ENCODE results near the gene VPS18.

VPS18 gene

DNA sequence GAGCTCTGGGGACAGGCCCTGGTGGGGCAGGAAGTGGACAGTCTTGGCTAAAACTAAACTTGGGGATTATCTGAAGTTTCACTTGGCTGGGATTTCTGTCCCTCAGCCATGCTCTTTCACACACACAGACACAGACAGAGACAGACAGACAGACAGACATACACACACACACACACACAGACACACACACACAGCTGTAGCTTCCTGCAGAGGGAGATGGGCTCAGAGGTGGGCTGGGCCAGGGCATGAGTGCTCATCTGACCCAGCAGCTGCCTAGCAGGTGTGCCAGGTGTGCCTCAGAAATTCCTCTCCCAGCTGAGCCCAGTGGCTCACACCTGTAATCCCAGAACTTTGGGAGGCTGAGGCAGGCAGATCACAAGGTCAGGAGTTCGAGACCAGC is 23.5 kb upstream of the VPS18 start:
- DNase-seq (ENCODE audit: low read depth, low spot score) = no peak

GRCh38 chr15:40871749-40872617 is 22.3 kb upstream of the VPS18 start:
- DNase-seq (ENCODE audit: low read depth, low spot score) = no peak

GRCh38 chr15:40872791-40873693 is 21.2 kb upstream of the VPS18 start:
- DNase-seq (ENCODE audit: low read depth, low spot score) = no peak

GRCh38 chr15:40873694-40874561 is 20.3 kb upstream of the VPS18 start, which contains the start of gene RHOV:
Gene RHOV (minus strand): TSS chr15:40874234. CDS start chr15:40874139, 95 bp downstream.
- no peak for DNase-seq (ENCODE audit: low read depth, low spot score)

DNA sequence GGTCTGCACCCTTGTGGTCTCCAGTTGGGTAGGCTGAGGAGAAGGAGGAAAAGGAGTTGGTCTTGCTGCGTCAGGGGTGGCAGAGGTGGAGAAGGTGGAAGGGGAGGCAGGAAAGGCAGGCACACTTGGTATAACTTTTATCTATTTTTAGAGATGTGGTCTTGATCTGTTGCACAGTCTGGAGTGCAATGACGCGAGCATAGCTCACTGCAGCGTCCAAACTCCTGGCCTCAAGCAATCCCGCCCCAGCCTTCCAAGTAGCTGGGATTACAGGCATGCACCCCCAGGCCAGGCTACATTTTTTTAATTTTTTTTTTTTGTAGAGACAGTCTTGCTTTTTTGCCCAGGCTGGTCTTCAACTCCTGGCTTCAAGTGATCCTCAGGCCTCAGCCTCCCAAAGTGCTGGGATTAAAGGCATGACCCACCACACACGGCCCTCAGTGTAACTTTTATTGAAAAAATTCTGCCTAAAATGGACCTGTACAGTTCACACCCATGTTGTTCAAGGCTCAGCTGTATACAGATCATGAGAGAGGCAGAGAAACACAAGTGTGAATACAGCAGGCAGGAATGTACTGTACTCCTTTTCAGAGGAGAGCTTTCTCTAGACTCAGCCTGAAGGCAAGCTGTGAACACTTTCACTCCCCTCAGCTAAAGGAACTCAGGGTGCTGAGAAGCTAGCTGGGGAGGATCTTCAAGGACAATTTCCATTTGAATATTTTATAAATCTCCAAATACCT is 18.1 kb upstream of the VPS18 start:
- DNase-seq (ENCODE audit: low read depth, low spot score) = no peak

- DNase-seq (ENCODE audit: low read depth, low spot score) = no peak
Observed at GRCh38 chr15:40877694-40878093, 16.6 kb upstream of the VPS18 start.

GRCh38 chr15:40878785-40879184 is 15.5 kb upstream of the VPS18 start:
- no peak for DNase-seq (ENCODE audit: low read depth, low spot score)

DNA sequence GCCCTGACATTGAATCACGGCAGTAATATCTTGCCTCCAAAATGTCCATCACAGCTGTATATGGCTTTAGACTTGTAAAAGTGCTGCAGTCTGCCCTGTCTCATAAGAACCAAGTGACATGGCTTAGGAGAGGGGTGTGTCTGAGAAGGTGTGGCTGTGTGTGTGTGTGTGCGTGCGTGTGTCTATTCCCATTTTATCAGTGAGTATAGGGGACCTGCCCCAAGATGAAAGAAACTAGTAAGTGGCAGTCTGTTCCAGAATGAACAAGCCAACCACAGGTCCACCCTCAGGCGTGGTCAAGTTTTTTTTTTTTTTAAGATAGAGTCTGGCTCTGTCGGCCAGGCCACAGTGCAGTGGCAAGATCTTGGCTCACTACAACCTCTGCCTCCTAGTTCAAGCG is 14.6 kb upstream of the VPS18 start:
- DNase-seq (ENCODE audit: low read depth, low spot score) = no peak

- DNase-seq (ENCODE audit: low read depth, low spot score) = no peak
Observed at GRCh38 chr15:40881351-40881750, 12.9 kb upstream of the VPS18 start.

GRCh38 chr15:40886586-40886985 is 7.7 kb upstream of the VPS18 start:
- no peak for DNase-seq (ENCODE audit: low read depth, low spot score)

GRCh38 chr15:40889112-40889511 is 5.1 kb upstream of the VPS18 start:
- DNase-seq (ENCODE audit: low read depth, low spot score) = no peak

DNA sequence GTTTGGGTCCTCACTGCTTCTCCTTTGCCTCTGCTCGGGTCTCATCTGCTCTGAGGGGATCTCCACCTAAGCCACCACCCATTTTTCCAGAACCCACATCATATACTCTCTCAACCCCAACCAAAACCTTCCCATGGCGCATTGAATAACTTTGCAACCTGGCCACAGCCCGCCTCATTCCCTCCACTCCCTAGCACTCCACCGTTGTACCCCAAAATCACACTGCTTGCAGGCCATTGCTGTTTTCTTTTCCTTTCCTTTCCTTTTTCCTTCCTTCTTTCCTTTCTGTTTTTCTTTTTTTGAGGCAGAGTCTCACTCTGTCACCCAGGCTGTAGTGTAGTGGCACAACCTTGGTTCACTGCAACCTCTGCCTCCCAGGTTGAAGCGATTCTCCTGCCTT is 3.1 kb upstream of the VPS18 start:
- DNase-seq (ENCODE audit: low read depth, low spot score) = no peak

DNA sequence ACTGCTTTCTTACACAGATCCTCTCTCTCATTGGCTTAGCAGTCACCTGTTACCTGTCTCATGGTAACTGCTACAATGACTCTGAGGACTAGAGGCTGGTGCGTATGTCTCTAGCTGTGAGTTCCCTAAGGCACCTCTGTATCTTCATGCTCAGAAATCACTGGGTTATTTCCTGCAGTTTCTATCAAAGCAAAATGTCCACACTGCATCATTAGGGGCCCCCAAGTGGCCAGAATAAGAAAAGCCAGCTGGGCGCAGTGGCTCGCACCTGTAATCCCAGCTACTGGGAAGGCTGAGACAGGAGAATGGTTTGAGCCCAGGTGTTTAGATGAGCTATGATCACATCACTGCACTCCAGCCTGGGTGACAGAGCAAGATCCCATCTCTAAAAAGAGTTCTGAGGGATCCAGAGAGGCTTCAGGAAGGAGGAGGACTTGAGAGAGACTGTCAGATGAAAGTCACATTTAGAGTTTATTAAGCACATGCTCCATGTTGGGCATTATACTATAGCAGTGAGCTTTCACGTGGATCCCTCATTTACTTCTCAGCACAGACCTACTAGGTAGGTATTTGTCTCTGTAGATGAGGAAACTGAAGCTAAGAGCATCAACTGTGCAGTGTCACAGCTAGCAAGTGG is 2.3 kb upstream of the VPS18 start:
- DNase-seq (ENCODE audit: low read depth, low spot score) = no peak

- DNase-seq (ENCODE audit: low read depth, low spot score) = no peak
Observed at GRCh38 chr15:40892447-40893012, 1.7 kb upstream of the VPS18 start.

GRCh38 chr15:40893019-40893670 is 1.1 kb upstream of the VPS18 start:
- DNase-seq (ENCODE audit: low read depth, low spot score) = no peak

GRCh38 chr15:40894681-40895448 is 615 bp downstream of the VPS18 start:
- no peak for DNase-seq (ENCODE audit: low read depth, low spot score)

- DNase-seq (ENCODE audit: low read depth, low spot score) = no peak
Observed at GRCh38 chr15:40899536-40900207, 5.4 kb downstream of the VPS18 start.

Measured in activated CD4-positive, CD25-positive, alpha-beta regulatory T cell treated with anti-CD3 and anti-CD28 coated beads, Interleukin-2, amount 50 U/mL, for 16 hours (primary cell).